G401 (cell line): Measurements from ENCODE around the gene ZNF407. TPM values are rescaled to one million over a fixed set of nuclear protein-coding genes. Genes with fewer than 3 reads are reported as not detected.

ENCODE experiments used
- DNase-seq: peaks from one replicate; pipeline ENCODE4 v3.0.0-alpha.2; 2015; ENCODE audit warnings: low spot score
- in situ Hi-C: cut with HindIII; loops from 2 replicates; pipeline ENCODE4 v1.10.0; 2016; ENCODE audit warnings: low sequenced_read_pairs, mixed read lengths
- total RNA-seq: library from RNA; depleted of rRNA; stranded (reverse); fragments of >200 nt; shearing (Covaris generic); gene quantifications from 2 replicates; pipeline ENCODE4 v1.2.3, GENCODE V29; 2014

ZNF407 gene
- total RNA-seq, 1 experiment from 2014 or later: 12.6 TPM

- in situ Hi-C loops: no loop called here
- peak; percentile 82 for DNase-seq
Measured at GRCh38 chr18:74617486-74617885, 19.8 kb downstream of the ZNF407 start.

DNA sequence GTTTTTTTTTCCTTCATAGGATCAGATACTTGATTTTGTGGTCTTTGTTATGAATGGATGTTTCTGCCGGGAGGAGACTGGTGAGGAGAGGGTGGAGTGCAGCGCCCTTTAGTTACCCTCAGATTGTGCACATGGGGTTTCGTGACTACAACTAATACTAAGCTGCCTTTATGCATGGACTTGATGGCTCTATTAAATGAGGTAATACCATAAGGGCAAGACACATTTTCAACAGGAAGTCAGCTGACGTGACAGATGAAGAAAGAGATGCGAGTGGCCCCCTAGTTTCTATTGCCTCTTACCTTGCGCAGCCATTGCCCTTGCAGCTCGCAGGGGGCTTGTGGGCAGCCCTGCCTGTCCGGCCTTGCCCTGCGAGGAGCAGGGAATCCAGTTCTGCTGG lies 24.4 kb downstream of the ZNF407 start:
- in situ Hi-C loops: no loop called here
- no peak for DNase-seq

GRCh38 chr18:74623047-74623816 lies 25.6 kb downstream of the ZNF407 start:
- in situ Hi-C loops: no loop called here
- peak; percentile 4 for DNase-seq

GRCh38 chr18:74624466-74624865 lies 26.8 kb downstream of the ZNF407 start:
- DNase-seq: no peak
- in situ Hi-C loops: no loop called here

- in situ Hi-C loops: no loop called here
- DNase-seq: no peak
Measured at GRCh38 chr18:74625157-74625556, 27.5 kb downstream of the ZNF407 start.

DNA sequence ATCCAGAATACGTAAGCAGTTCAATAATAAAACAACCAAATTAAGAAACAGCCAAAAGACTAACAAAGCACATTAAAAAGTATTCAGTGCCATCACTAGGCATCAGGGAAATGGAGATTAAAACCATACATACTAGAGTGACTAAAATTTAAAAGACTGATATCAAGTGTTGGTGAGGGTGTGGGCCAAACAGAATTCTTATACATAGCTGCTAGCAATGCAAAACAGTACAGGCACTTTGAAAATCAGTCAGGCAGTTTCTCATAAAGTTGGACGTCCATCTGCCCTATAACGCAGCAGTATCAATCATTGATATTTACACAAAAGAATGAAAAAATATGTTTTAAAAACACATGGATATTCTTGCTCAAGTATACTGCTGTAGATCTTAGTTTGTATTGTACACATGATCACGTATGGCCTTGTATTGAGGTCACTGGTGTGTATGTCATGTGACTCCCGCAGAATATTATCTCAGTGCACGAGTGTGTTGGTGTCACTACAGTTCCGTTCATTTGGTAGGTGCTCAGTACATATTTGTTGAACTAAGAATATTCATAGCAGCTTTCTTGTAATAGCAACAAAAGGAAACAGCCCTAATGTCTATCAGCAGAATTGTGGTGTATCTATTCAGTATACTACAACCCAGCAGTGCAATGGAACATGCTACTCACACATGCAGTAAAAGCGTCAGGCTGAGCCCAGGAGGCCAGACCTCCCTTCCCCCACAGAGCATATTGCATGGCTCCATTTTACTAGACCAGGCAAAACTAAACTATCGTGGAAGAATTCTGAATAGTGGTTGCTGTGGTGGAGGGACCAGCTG lies 28.6 kb downstream of the ZNF407 start:
- DNase-seq: no peak
- in situ Hi-C loops: no loop called here

- in situ Hi-C loops: no loop called here
- no peak for DNase-seq
Measured at GRCh38 chr18:74630804-74631203, 33.1 kb downstream of the ZNF407 start.

DNA sequence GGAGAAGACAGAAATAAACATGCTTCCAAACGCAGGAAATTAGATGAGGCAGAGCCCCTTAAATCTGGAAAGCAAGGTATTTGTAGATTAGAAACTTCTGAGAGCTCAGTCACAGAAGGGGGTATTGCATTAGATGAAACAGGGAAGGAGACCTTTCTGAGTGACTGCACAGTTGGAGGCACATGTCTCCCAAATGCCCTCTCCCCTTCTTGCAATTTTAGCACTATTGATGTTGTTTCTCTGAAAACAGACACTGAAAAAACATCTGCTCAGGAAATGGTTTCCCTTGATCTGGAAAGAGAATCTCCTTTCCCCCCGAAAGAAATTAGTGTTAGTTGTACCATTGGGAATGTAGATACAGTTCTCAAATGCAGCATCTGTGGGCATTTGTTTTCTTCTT lies 33.5 kb downstream of the ZNF407 start:
- in situ Hi-C loops: no loop called here
- no peak for DNase-seq

DNA sequence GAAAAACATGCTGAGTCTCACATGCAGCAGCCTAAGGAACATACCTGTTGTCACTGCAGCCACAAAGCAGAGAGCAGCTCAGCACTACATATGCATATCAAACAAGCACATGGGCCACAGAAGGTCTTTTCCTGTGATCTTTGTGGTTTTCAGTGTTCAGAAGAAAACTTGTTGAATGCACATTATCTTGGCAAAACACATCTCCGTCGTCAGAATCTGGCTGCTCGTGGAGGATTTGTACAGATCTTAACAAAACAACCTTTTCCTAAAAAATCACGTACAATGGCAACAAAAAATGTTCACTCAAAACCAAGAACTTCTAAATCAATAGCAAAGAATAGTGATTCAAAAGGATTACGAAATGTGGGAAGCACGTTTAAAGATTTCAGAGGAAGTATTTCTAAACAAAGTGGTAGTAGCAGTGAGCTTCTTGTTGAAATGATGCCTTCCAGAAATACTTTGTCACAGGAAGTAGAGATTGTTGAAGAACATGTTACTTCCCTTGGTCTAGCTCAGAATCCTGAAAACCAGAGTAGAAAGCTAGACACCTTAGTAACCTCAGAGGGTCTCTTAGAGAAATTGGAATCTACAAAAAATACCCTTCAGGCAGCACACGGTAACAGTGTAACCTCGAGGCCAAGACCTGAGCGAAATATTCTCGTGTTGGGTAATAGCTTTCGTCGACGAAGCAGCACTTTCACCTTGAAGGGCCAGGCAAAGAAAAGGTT lies 34.1 kb downstream of the ZNF407 start:
- in situ Hi-C loops: no loop called here
- no peak for DNase-seq

- DNase-seq: no peak
- in situ Hi-C loops: no loop called here
Measured at GRCh38 chr18:74632351-74632679, 34.6 kb downstream of the ZNF407 start.

GRCh38 chr18:74632856-74633255 lies 35.2 kb downstream of the ZNF407 start:
- no peak for DNase-seq
- in situ Hi-C loops: no loop called here

- DNase-seq: no peak
- in situ Hi-C loops: no loop called here
Measured at GRCh38 chr18:74633652-74634352, 36.1 kb downstream of the ZNF407 start.

DNA sequence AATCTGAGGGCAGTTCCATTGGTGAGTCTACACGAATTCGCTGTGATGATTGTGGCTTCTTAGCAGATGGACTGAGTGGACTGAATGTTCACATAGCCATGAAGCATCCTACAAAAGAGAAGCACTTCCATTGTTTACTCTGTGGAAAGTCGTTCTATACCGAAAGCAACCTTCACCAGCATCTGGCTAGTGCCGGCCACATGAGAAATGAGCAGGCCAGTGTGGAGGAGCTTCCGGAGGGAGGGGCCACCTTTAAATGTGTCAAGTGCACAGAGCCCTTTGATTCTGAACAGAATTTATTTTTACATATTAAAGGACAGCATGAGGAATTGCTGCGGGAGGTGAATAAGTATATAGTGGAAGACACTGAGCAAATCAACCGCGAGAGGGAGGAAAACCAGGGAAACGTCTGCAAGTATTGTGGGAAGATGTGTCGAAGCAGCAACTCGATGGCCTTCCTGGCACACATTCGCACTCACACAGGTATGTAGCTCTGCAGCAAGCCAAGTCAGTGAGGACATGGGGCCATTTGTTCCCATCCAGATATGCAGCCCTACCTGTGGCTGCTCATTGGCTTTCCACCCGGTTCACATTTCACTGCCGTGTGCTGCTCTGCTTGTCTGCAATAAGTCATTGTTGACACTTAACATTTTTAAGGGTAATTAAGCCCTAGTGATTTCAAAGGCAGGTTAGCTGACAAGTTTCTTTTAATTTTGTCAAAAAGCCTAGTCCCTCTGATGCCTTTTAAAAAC lies 37.7 kb downstream of the ZNF407 start:
- no peak for DNase-seq
- in situ Hi-C loops: no loop called here

DNA sequence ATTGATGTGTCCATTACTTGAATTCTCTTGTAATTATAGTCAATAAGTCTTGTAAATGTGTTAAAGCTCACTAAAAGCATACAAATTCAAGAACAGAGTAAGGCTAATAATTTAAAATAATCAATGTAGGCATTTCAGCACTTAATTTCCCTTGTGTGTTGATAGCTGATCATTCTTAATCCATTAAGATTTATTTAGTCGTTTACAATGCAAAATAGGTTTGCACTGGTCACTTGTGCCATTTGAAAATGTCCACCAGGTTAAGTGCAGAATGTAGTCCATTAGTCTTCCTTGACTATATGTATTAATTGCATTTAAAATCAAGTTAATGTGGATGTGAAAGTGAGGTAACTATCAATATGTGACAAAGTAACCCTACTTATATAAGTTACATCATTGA lies 39.4 kb downstream of the ZNF407 start:
- DNase-seq: no peak
- in situ Hi-C loops: no loop called here

GRCh38 chr18:74638210-74638609 lies 40.5 kb downstream of the ZNF407 start:
- DNase-seq: no peak
- in situ Hi-C loops: no loop called here

- no peak for DNase-seq
- in situ Hi-C loops: no loop called here
Measured at GRCh38 chr18:74644713-74645112, 47.0 kb downstream of the ZNF407 start.

DNA sequence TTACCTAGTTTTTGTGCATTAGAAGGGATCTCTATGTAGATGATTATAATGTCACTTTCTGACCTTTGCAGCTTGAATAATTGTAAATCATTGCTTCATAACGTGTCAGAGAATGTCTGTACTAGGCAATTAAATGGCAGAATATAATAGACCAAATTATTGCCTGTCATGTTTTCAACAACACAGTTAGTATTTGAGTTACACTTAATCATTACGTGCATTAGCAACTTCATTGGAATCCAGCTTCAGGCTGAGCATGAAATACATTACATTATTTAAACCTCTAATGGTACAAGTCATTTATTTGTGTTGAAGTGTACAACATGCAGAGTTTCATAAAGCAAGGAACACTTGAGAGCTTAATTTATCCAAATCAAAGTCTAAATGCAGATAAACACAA lies 48.0 kb downstream of the ZNF407 start:
- in situ Hi-C loops: no loop called here
- no peak for DNase-seq

DNA sequence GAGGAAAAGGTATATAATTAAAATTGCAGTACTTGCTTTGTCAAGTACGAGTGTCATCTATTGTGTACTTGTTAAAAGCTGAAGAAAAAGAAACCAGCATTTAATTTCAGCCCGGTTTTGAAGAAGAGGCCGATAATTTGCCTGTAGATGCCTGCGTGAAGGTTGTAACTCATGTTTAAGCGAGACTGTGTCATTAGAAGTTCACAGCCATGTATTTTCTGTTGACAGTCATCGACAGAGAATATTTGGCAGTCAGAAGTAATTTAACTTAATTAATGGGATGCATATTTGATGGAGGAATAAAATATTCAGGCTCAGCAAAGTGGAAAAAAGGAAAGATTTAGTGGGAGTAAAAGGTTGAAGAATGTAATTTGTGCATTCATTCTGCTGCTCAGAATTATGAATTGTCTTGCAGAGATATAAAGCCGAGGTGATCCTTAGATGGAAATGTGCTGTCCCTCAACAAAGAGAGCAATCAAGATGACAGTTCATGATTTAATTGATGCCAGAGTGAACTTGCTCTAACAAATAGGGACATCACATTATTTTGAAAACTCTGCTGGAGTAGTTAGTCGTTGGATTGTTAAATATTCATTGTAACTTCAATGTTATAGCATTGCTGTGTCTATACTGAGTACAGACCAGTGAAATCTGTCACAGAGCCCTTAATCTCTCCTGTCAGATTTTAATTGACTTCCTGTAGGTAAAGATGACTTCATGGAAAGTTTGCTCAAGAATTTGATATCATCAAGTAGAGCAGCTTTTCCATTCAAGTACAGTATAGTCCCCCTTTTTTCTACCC lies 53.9 kb downstream of the ZNF407 start:
- no peak for DNase-seq
- in situ Hi-C loops: no loop called here
